IPS DF 19.7 (cell line): ENCODE results near the gene C1QTNF12.
A peak's percentile ranks its signal among the peaks of the same experiment; 100 is the strongest.

Source experiments
- DNase-seq: peaks from one replicate; pipeline ENCODE4 v3.0.0-alpha.2; 2013; ENCODE audit warnings: low read depth, low spot score

Gene C1QTNF12

DNA sequence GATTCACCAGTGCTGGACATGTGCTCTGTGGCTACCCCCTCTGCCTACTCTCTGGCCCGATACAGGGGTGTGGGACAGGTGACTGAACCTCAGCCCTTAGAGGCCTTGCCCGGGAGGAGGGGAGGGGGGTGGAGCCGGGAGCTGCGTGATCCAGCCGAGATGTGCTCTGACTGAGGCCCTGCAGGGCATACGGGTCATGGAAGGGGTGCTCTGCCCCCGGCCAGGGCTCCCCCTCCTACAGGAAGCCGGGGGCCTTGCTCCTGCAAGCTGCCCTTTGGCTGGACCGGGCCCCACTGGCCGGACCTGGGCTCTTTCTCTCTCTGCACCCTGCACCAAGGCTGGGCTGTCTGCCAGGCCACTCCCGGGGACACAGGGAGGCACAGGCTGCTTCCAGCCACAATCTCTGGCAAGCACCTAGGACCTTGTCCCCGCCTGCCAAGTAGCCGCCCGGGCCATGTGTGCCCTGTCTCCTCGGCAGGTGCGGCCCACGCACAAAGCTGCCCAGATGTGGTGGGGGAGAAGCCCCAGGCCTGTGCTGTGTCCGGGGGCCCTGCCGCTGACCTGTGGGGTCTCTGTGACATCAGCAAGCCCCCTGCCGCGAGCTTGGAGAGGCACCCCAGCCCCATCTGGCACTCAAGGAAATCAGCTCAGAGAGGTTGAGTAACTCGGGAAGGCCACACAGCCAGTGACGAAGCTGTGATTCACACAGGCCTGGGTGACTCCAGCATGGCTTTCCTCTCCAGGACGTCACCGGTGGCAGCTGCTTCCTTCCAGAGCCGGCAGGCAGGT, 35.2 kb upstream of the C1QTNF12 start:
- no peak for DNase-seq

DNA sequence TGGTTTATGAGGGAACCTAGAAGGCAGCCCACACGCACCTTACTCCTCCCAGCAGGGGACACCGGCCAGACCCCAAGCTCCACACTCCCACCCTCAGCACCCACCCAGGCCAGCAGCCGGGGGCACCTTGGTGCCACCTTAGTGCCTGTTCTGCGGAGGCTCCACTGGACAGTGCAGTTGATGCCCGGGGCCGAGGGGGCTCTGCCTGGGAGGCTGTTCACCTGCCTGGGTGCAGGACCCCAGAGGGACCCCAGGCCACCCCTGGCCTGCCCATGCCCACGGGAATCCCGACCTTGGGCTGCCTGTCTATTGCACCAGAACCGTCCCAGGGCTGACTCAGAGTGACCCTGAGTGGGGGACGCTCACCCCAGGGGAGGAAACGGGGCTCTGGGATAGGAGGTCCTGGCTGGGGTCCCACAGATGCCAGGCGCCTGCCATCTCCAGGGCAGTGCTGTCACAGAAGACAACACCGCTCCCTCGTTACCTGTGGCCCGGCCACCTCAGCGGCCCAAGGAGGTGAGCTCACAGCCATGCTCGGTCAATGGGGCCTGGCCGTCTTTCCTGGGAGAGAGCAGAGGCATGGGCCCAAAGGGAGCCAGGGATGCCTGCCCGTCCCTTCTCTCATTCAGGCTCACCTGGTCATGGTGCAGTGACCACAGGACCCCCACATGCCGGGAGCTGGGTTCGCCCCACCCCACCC, 34.4 kb upstream of the C1QTNF12 start:
- DNase-seq: no peak

DNA sequence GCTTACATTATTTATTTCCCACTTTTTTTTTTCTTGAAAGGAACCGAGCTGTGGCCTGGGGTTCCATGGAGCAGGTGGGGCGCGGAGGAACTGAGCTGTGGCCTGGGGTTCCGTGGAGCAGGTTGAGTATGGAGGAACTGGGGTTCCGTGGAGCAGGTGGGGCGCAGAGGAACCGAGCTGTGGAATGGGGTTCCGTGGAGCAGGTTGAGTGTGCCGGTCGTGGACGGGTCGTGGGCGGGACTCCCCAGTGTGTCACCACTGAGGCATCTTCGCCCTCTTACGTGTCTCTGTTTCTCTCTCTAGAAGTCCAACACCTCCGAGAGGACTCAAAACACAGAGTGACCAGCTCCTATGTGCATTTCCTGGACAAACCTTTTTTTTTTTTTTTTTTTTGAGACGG, 32.5 kb upstream of the C1QTNF12 start:
- DNase-seq: no peak

DNA sequence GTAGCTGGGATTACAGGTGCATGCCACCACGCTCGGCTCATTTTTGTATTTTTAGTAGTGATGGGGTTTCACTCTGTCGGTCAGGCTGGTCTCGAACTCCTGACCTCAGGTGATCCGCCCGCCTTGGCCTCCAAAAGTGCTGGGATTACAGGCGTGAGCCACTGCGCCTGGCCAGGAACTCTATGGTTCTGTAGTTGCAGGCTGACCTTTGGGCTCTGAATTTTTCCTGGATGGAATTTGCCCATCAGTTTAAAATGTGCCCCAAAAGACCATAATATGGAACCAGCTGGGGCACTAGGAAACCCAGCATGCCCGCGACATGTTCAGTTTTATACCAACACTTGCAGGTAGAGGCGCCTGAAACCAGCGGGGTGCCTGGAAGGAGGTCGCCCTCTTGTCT, 32.1 kb upstream of the C1QTNF12 start:
- no peak for DNase-seq

DNA sequence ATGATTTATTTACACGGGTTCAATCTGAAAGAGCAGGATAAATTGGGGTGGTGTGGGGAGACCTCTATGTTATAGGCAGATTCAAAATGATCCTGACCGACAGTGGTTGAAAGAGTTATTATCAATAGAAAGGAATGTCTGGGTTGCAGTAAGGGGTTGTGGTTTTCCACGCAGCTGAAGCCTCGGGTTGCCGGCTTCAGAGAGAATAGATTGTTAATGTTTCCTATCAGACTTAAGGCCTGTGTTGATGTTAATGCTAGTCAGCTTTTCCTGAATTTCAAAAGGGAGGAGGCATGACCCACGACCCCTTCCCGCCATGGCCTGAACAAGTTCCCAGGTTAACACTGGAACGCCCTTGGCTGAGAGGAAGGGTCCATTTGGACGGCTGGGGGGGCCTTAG, 29.3 kb upstream of the C1QTNF12 start:
- no peak for DNase-seq

DNA sequence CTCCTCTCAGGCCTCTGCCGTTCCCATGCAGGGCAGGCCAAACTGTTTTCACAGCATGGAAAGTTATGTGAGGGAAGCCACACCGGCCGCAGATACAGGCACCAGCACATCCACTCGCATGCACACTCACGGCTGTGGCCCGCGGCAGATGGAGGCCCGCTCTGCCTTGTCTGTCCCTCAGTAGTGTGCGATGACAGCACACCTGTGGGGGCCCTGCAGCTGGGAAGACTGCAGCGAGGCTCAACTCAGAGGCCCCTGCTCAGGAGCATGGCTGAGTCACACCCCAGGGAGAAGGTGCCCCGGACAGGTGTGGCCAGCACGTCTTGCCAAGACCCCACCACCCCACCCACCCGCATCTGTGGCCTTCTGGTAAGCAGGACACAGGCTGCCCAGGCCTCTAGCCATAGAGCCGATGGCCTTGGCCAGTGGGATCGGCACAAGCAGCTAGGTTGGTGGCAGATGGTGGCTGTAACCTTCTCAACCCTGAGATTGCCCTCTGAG, 28.5 kb upstream of the C1QTNF12 start:
- DNase-seq: no peak

DNA sequence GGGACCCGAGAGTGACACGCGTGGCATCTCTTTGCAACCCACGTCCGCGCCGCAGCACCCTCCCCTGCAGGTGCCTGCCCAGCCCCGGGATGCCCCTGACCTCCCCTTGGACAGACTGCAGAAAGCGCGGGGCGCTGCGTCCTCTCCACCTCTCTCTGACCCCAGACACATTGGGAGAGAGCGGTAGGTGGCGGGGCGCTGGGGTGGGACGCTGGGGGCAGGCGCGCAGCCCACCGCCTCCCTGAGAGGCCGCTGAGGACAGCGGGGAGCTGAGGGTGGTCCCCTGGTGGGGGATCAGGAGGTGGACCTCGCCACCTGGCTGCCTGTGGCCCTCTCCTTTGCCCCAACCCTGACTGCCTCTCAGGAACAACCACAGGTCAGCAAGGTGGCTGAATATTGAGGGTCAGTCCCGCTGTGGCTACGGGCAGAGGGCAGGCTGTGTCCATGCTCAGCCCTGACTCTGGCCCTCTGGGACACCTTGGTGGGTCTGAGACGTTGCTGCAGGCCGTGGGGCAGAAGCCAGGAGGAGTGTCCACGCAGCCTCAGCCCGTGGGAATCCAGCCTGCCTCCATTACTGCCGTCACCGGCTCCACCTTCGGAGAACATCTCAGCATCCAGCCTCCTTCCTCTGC, 27.9 kb upstream of the C1QTNF12 start:
- no peak for DNase-seq

DNA sequence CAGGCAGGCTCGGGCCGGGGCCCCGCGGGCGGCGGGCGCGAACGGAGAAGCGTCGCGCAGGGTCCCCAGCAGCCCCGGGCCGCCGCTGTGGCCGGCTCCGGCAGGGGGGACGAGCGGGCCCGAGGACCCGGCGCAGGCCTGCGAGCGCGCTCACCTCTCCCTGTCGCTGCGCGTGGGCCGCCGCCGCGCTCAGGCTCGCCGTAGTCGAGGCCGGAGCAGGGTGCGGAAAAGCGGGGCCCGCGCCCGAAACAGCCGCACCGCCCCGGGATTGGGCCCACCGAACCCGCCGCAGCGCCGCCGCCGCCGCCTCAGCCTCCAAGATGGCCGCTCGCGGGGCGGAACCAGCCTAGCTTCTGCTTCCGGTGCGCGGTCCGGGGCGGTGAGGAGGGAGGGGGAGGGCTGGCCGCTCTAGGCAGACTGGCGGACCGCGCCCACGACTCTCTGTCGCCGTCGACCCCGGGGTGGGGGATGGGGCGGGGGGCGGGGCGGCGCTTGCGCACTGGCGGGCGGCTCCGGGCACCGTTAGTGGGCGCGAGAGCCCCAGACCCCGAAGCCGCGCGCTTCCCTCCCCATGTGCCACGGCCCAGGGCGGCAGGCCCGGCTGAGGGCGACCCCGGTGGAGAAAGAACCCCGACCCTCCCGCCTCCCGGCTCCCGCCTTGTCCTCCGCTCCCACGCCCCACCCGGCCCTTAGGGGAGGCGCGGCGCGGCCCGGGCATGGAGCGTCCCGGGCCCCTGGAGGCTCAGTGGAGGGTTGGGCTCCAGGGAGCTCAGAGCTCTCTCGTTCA, 27.2 kb upstream of the C1QTNF12 start, which contains the start of gene UBE2J2:
Gene UBE2J2 (minus strand): TSS at position 343 of the 787 bp plus-strand sequence. CDS start 5,862 bp downstream, outside the sequence.
- DNase-seq: peak; percentile 47

DNA sequence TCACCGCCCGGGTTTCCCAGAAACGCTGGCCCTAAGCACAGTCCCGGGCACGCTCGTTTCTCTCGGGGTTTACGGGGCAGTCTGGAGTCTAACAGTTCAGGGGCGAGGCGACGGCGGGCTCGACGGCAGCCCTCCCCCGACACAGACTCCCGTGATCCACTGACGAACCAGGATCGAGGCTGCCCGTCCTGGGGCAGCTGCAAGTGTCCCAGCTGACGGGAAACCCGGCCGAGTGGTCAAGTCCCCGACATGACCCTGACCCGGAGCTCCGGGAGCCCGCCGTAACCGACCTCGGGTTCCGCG, 26.6 kb upstream of the C1QTNF12 start:
- DNase-seq: no peak

DNA sequence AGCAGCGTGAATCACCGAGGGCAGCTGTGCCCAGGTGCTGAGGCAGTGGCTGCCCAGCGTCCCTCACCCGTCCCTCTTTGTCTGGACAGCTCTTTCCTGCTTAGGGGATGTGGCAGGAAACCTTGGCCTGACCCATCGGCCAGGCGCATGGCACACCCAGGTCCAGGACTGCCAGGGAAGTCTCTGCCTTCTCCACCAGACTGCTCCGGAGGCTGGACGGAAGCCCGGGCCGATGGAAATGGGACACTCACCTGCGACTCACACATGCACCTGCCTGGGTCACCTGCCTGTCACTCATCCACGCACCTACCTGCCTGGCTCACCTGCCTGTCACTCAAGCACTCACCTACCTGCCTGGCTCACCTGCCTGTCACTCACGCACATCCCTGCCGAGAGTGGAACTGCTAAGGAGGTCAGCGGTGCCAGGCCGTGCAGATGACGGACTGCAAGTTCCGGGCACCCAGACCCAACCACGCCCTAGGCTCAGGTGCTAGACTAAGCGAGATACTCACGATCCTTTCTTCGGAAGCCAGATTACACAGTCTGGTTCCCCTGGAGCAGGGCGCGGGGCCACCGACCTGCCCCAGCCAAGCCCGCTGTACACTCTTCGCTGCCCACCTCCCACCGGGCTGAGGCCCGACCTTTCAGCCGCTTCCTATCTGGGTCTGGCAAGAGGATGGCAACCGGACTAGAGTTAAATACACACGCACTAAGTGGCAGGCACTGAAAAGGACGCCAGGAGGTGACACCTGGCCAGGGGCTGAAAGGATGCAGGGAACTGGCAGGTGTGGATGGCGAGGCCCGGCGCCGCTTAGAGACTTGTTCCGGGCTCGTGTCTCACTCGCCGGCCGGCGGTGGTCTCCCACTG, 26.1 kb upstream of the C1QTNF12 start:
- no peak for DNase-seq

DNA sequence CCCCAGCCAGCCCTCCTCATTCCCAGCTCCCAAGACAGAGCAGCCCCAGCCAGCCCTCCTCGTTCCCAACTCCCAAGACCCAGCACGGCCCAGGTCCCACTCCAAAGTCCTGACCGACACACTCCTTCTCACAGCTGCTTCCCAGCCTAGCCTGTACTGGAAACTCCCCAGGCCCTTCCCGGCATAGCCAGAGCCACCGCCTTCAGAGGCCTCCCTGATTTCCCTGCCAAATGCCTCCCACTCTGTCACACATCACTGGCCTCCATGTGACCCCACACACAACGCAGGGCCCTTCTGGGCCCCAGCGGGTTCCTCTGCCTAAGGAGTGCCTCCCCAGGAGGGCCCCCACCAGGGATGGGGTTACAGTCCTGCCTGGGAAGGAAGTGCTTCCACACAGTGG, 24.3 kb upstream of the C1QTNF12 start:
- no peak for DNase-seq

DNA sequence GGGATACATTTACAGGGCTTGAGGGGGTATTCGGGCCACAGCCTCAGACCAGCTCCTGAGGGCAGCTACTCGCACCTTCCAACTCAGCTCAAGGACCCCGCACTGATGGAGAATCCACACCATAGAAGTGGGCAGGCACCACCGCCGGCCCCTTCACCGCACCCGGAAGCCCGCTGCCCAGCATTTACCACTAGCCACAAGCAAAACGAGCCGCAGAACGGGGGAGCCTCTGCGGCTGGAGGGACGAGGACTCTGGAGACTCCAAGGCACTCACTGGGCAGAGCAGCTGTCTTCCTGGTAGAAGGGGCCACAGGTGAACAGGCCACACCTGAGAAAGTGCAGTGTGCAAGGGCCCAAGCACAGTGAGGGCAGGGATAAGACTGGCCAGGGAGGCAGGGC, 21.8 kb upstream of the C1QTNF12 start:
- DNase-seq: no peak

DNA sequence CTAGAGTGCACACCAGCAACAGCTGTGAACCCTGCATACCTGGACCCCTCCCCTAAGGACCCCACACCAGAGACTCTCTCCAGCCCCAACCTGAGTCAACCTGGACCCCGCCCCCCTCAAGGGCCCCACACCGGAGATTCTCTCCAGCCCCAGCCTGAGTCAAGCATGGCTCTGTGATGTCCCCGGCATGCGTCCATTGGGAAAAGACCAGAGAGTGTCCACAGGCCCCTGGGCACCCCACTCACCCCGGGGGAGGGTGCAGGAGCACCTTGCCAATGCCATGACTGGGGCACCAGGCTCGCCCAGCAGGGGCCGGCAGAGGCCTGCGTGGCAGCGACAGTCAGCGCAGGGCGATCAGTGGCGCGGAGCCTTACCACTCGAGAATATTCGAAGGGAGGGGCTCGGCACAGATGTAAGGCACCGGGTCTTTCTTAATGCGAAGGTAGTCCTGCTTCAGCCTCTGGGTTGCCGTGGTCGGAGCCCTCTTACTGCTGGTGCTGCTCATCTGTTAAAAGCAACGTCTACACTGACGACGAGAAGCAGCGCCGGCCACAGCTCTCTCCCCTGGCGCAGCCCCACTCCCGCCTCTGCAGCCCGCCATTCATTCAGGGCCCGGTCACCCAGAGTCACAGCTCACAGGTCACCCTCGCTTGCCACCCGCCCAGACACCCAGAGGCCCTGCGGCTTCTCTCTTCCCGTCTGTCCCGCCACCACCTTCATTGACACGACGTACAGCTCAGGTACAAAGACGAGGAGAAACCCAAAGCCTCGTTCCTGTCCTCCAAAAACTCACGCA, 21.2 kb upstream of the C1QTNF12 start:
- no peak for DNase-seq

DNA sequence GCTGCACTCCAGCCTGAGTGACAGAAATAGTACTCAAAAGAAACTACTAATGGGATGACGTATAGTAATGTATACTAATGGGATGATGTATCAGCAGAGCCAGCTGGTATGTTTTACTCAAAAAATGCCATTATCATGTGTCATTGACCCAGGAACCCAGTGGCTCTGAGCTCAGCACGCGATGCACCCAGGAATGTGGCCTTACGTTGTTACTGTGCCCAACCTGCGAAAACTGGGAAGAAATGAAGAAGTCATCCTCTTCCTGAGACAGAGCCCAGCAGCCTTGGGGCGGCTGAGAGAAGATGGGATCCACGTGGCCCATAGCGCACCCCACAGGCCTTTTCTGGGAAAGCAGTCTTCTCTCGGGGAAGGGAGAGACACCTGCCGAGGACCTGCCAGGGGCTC, 18.3 kb upstream of the C1QTNF12 start:
- no peak for DNase-seq

DNA sequence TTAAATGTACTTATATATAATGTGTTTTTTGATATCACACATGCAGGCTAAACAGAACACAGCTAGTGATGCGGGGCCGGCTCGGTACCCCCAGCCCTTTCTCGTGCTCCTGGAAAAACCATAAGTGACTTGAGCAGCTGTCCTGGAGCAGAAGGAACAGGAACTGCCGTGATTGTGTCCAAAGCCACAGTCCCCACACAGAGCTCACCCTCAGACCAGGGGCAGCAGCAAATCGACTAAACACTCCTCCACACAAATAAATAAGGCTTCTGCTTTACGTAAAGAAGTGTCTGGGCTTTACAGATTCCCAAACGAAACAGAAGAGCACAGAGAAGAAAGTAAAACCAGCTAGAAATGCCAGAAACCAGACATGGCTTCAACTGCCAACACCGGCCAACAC, 17.5 kb upstream of the C1QTNF12 start:
- DNase-seq: no peak

DNA sequence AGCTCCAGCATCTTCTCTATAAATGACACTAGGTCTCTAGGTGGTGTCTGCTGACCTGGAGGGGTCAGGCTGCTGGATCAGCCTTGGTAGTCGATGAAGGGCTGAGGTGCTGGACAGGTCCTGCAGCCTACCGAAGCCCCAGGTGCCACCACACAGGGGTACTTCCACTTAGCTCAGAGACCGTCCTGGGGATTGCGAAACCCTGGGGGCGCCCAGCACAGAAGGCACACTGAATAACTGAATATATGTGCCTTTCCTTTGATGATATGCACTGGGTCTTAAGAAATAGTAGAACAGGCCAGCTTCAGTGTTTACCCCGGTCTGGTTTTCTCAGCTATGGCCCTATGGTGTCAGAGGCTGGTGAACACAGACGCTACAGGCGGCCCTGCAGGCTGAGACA, 16.2 kb upstream of the C1QTNF12 start:
- no peak for DNase-seq

DNA sequence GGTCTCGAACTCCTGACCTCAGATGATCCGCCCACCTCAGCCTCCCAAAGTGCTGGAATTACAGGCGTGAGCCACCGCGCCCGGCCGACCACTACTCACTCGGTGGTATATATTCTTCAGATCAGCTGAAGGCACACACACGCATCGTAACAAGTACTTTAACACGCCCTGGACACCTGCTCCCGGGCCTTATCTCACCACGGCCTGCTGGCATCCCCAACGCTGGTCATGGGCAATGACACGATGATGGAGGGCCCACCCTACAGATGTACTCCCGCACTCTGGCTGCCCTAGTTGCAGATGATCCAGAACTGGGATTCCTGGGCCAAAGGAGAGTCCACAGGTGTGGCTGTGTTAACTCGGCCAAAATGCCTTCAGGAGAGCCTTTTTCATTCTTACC, 15.5 kb upstream of the C1QTNF12 start:
- no peak for DNase-seq

DNA sequence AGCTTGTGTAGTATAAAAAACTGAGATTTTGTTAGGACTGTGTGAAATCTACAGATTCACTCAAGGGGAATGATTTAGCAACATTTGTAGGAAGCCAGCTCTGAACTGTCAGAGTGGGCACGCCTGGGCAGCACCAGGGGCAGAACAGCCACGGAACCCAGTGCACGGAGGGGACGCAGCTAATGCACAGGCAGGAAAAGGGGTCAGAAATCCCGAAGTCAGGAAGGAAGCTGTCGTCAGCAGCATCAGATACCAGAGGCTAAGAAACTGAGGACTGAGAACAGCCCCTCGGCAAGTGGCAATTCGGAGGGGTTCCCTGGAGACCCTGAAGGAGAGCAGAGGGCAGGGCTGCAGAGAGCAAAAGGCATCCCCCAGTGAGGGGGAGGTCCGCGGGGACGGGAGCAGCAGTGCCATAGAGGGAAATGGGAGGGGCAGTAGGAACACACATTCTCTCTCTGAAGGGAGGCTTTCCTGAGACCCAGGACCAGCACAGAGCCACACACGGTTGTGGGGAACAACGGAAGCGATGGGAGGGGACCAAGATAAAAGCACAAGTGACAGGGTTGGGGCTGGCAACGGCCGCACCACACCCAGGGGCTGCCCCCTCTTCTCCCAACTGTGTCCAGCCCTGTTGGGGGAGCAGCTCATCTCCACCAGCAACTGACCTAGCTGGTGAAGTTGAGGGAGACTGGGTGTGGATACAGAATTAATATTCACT, 14.5 kb upstream of the C1QTNF12 start:
- no peak for DNase-seq

DNA sequence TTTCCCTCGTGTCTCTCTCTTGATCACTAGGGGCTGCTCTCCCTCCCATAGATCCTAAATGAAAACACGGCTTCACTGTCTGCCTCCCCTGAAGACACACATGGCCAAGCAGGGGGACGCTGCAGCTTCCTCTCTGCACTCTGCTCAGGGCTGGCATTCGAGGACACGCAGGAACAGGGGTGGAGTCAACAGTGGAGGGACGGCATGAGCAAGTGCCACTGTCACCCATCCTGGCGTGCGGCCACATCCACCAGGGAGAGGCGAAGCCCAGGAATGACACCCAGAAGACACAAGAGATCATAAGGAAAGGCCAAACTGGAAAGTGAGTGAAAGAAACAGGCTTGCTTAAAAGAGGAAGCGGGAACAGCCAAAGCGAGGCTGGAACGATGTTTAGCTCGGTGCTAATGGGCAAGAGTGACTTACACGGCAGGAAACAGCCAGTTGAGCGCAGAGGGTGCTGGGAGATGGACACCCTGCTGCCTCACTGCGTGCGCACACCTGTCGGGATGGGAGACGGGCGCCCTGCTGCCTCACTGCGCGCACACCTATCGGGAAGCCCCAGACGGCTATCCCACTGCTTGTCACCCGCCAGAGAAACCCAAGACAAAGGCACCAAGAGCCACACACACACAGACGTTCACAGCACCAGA, 13.6 kb upstream of the C1QTNF12 start:
- no peak for DNase-seq
